ENCODE results near the gene EFHD1.
A peak's percentile ranks its signal among the peaks of the same experiment; 100 is the strongest.

EFHD1 gene

GRCh38 chr2:232672588-232672987, 39.2 kb downstream of the EFHD1 start:
- Histone ChIP-seq H3K27ac (replicated peaks) (no peak overlapping the region), H3K4me3 (replicated peaks; ENCODE audit: insufficient read depth, low read length) (no peak overlapping the region), H3K27me3 (ENCODE audit: insufficient read depth, poor library complexity, severe bottlenecking) (no peaks in the 10 kb centered on the region)
- DNase-seq (ENCODE audit: low read depth in 1 of 2, low spot score in 1 of 2): peak in 1 of 2 experiments; percentile 17
- TF ChIP-seq, protein P1, sequence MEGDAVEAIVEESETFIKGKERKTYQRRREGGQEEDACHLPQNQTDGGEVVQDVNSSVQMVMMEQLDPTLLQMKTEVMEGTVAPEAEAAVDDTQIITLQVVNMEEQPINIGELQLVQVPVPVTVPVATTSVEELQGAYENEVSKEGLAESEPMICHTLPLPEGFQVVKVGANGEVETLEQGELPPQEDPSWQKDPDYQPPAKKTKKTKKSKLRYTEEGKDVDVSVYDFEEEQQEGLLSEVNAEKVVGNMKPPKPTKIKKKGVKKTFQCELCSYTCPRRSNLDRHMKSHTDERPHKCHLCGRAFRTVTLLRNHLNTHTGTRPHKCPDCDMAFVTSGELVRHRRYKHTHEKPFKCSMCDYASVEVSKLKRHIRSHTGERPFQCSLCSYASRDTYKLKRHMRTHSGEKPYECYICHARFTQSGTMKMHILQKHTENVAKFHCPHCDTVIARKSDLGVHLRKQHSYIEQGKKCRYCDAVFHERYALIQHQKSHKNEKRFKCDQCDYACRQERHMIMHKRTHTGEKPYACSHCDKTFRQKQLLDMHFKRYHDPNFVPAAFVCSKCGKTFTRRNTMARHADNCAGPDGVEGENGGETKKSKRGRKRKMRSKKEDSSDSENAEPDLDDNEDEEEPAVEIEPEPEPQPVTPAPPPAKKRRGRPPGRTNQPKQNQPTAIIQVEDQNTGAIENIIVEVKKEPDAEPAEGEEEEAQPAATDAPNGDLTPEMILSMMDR (IDR thresholded peaks at IDR 0.05; ENCODE audit: insufficient read depth, low read length): no peak
- TF ChIP-seq, protein P2, sequence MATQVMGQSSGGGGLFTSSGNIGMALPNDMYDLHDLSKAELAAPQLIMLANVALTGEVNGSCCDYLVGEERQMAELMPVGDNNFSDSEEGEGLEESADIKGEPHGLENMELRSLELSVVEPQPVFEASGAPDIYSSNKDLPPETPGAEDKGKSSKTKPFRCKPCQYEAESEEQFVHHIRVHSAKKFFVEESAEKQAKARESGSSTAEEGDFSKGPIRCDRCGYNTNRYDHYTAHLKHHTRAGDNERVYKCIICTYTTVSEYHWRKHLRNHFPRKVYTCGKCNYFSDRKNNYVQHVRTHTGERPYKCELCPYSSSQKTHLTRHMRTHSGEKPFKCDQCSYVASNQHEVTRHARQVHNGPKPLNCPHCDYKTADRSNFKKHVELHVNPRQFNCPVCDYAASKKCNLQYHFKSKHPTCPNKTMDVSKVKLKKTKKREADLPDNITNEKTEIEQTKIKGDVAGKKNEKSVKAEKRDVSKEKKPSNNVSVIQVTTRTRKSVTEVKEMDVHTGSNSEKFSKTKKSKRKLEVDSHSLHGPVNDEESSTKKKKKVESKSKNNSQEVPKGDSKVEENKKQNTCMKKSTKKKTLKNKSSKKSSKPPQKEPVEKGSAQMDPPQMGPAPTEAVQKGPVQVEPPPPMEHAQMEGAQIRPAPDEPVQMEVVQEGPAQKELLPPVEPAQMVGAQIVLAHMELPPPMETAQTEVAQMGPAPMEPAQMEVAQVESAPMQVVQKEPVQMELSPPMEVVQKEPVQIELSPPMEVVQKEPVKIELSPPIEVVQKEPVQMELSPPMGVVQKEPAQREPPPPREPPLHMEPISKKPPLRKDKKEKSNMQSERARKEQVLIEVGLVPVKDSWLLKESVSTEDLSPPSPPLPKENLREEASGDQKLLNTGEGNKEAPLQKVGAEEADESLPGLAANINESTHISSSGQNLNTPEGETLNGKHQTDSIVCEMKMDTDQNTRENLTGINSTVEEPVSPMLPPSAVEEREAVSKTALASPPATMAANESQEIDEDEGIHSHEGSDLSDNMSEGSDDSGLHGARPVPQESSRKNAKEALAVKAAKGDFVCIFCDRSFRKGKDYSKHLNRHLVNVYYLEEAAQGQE (IDR thresholded peaks at IDR 0.05; ENCODE audit: insufficient replicate concordance, low read depth): no peak
- TF ChIP-seq POLR2AphosphoS5 (IDR thresholded peaks at IDR 0.05; ENCODE audit: low read depth) (no peak), SPI1 (IDR thresholded peaks at IDR 0.05; ENCODE audit: borderline replicate concordance, low read depth) (no peak), GABPA (IDR thresholded peaks at IDR 0.05; ENCODE audit: low read depth) (no peak)

DNA sequence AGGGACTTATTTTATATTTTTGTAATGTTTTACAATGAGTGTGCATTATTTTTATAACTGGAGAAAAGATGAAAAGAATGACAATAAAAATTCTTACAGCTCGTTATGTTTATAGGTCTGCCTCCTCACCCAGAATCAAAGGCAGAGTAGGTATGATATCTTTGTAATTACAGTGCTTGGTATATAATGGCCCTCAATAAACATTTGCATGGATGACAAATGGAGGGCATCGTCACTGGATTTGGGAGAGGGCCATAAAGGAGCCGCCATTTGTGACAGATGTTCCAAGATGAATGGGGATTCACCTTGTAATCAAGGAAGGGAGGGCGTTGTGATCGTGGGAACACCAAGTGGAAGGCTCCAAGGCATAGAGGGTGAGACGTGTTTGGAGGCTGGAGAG, 41.1 kb downstream of the EFHD1 start:
- TF ChIP-seq SPI1 (IDR thresholded peaks at IDR 0.05; ENCODE audit: borderline replicate concordance, low read depth) (no peak), POLR2AphosphoS5 (IDR thresholded peaks at IDR 0.05; ENCODE audit: low read depth) (no peak), GABPA (IDR thresholded peaks at IDR 0.05; ENCODE audit: low read depth) (no peak)
- TF ChIP-seq, protein P2 (IDR thresholded peaks at IDR 0.05; ENCODE audit: insufficient replicate concordance, low read depth): no peak
- TF ChIP-seq, protein P1 (IDR thresholded peaks at IDR 0.05; ENCODE audit: insufficient read depth, low read length): no peak
- H3K27me3 ChIP-seq (ENCODE audit: insufficient read depth, poor library complexity, severe bottlenecking): no peaks in the 10 kb centered on the region
- no peak overlapping the region for H3K27ac ChIP-seq (replicated peaks)
- no peak overlapping the region for H3K4me3 ChIP-seq (replicated peaks; ENCODE audit: insufficient read depth, low read length)
- no peak for DNase-seq (ENCODE audit: low read depth in 1 of 2, low spot score in 1 of 2)

- TF ChIP-seq, protein P2 (IDR thresholded peaks at IDR 0.05; ENCODE audit: insufficient replicate concordance, low read depth): no peak
- TF ChIP-seq GABPA (IDR thresholded peaks at IDR 0.05; ENCODE audit: low read depth): no peak
- TF ChIP-seq SPI1 (IDR thresholded peaks at IDR 0.05; ENCODE audit: borderline replicate concordance, low read depth): no peak
- TF ChIP-seq POLR2AphosphoS5 (IDR thresholded peaks at IDR 0.05; ENCODE audit: low read depth): no peak
- TF ChIP-seq, protein P1 (IDR thresholded peaks at IDR 0.05; ENCODE audit: insufficient read depth, low read length): no peak
- DNase-seq (ENCODE audit: low read depth in 1 of 2, low spot score in 1 of 2): no peak
- Histone ChIP-seq H3K4me3 (replicated peaks; ENCODE audit: insufficient read depth, low read length) (no peak overlapping the region), H3K27me3 (ENCODE audit: insufficient read depth, poor library complexity, severe bottlenecking) (no peaks in the 10 kb centered on the region), H3K27ac (replicated peaks) (no peak overlapping the region)
These were observed 42.0 kb downstream of the EFHD1 start for GRCh38 chr2:232675381-232675780.
